ENCODE results near the gene TAF11L9.
"Not testable (repeated sequence)": the region's sequence is repeated elsewhere in the genome, so short reads cannot be mapped to it uniquely, and the experiment has no call there.

TAF11L9 gene

DNA sequence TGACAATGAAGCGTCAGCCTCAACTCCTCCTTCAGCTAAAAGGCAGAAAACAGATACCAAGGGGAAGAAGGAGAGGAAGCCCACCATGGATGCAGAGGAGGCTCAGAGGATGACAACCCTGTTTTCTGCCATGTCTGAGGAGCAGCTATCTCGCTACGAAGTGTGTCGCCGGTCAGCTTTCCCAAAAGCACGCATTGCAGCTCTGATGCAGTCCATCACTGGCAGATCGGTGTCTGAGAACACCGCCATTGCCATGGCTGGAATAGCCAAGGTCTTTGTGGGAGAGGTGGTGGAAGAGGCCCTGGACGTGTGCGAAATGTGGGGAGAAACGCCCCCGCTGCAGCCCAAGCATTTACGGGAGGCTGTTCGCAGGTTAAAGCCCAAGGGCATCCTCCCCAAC is 10.8 kb upstream of the TAF11L9 start:
- no peak for DNase-seq
- no peaks in the 10 kb centered on the region for H3K9me3 ChIP-seq (ENCODE audit: severe bottlenecking)
- no peak overlapping the region for H3K27ac ChIP-seq
- no peak overlapping the region for H3K4me3 ChIP-seq (ENCODE audit: low read depth, low read length)
- no peaks in the 10 kb centered on the region for H3K27me3 ChIP-seq (ENCODE audit: insufficient read depth, low read depth, severe bottlenecking)
- TF ChIP-seq, protein P1, sequence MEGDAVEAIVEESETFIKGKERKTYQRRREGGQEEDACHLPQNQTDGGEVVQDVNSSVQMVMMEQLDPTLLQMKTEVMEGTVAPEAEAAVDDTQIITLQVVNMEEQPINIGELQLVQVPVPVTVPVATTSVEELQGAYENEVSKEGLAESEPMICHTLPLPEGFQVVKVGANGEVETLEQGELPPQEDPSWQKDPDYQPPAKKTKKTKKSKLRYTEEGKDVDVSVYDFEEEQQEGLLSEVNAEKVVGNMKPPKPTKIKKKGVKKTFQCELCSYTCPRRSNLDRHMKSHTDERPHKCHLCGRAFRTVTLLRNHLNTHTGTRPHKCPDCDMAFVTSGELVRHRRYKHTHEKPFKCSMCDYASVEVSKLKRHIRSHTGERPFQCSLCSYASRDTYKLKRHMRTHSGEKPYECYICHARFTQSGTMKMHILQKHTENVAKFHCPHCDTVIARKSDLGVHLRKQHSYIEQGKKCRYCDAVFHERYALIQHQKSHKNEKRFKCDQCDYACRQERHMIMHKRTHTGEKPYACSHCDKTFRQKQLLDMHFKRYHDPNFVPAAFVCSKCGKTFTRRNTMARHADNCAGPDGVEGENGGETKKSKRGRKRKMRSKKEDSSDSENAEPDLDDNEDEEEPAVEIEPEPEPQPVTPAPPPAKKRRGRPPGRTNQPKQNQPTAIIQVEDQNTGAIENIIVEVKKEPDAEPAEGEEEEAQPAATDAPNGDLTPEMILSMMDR (IDR thresholded peaks at IDR 0.05; ENCODE audit: low read depth, low read length), result no peak
- no peaks in the 10 kb centered on the region for H3K36me3 ChIP-seq

- H3K36me3 ChIP-seq; H3K27ac ChIP-seq; H3K27me3 ChIP-seq (ENCODE audit: insufficient read depth, low read depth, severe bottlenecking); H3K9me3 ChIP-seq (ENCODE audit: severe bottlenecking); DNase-seq; H3K4me3 ChIP-seq (ENCODE audit: low read depth, low read length): not testable (repeated sequence)
These were observed 9.7 kb upstream of the TAF11L9 start, which contains the start of gene TAF11L11 for GRCh38 chr5:17603880-17604279. TSS of gene TAF11L11 (plus strand) at chr5:17604183.

- H3K4me3 ChIP-seq (ENCODE audit: low read depth, low read length); H3K27me3 ChIP-seq (ENCODE audit: insufficient read depth, low read depth, severe bottlenecking); DNase-seq; H3K27ac ChIP-seq; H3K36me3 ChIP-seq; H3K9me3 ChIP-seq (ENCODE audit: severe bottlenecking): not testable (repeated sequence)
These were observed 3.5 kb upstream of the TAF11L9 start, which contains the start of gene TAF11L10 for GRCh38 chr5:17597728-17598127. TSS of gene TAF11L10 (minus strand) at chr5:17597828.

- H3K36me3 ChIP-seq, DNase-seq: not testable (repeated sequence)
These were observed 3.3 kb downstream of the TAF11L9 start, which contains the start of gene TAF11L8 for GRCh38 chr5:17590860-17591259. TSS of gene TAF11L8 (minus strand) at chr5:17590960.

DNA sequence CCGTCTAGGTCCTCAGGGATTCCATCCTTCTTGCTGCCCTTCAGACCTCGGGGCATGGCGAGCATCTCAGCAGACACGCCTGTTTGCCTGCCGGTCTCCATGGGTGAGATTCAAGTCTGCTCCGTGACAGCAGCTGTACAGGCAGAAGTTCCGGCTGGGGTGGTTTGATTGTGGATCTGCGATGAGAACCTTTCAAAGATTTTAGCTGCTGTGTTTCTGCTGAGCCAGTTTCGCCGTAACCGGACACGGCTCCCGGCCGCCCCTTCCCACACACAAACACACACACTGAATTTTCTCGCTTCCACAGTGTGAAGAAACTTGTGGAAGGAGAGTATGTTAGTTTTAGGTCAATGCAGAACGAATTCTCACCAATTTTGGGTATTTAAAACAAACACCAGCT is 8.5 kb downstream of the TAF11L9 start, which contains the start of gene TAF11L7:
Gene TAF11L7, minus strand, starts transcription at position 101 of the 400 bp plus-strand sequence.
- H3K9me3 ChIP-seq (ENCODE audit: severe bottlenecking); H3K36me3 ChIP-seq; H3K27ac ChIP-seq; DNase-seq; H3K4me3 ChIP-seq (ENCODE audit: low read depth, low read length); H3K27me3 ChIP-seq (ENCODE audit: insufficient read depth, low read depth, severe bottlenecking): not testable (repeated sequence)

More at GRCh38 chr5:17590860-17591259, 3.3 kb downstream of the TAF11L9 start, which contains the start of gene TAF11L8:
- not testable (repeated sequence) for H3K27ac ChIP-seq; H3K9me3 ChIP-seq (ENCODE audit: severe bottlenecking); H3K4me3 ChIP-seq (ENCODE audit: low read depth, low read length); H3K27me3 ChIP-seq (ENCODE audit: insufficient read depth, low read depth, severe bottlenecking)

All from WERI-Rb-1 (cell line).